ENCODE measurements around the gene DUSP2.
A peak's percentile ranks its signal among the peaks of the same experiment; 100 is the strongest.
"Not testable (repeated sequence)": the region's sequence is repeated elsewhere in the genome, so short reads cannot be mapped to it uniquely, and the experiment has no call there.

The DUSP2 gene

DNA sequence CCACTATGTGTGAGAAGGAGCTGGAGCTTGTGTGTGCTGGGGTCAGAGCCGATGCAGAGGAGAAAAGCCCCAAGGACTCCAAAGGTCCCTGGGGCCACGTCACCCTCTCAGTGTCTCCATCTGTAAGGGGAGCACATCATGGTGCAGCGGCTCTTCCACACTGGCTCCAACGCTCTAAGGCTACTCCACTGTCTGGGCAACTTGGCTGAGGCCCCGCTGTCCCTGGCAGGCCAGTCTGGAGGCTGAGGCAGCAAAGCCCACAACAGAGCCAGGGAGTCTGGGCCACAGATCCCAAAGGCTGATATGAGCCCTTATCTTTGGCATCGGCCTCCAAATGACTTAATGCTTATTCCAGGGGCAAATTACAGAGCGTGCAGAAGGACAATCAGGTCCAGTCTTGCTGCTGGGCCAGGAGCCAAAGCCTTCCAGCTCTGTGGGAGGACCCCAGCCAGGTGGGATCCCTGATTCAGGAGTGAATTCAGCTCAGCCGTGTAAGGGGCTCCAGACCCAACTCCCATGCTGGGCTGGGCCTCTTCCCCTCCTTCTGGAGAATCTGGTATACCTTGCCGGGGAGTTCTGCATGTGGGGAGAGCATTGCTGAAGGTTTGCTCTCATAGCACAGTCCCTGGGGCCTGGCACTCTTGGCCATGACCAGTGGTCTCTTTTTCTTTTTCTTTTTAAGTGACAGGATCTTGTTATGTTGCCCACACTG, 1.8 kb upstream of the DUSP2 start:
- peak; percentile 20 for DNase-seq

DNA sequence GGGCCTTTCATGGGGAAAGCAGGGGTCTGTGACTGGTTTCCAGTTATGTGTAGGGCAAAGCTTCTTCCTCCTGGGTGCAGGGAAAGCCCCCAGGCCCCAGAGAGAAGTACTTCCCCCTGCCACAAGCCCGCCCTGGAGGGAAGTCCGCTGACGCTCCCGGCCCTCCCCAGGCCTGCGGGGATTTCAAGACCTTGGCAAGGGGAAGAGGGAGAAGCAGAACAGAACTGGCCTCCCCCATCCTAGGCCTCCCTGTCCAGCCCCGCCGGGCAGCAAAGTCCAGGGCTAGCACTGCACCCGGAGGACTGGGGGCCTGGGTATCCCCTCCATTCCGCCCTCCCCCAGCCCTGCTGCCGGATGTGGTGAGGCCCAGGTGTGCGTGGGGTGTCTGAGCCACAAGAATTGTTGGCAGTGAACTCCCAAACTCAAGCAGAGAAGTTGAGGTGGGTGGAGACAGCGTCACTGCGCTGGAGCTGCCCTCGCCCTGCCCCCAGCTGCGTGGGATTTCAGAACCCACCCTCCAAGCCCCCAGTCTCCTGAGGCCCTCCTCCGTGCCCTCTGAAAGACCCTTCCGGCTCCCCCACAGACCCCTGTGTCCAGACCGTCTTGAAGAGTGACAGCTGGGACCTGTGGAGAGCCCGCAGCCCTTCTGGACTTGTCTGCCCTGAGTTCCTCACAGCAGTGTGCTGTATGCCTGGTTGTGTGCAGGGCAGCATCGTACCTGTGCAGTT, 1.1 kb upstream of the DUSP2 start:
- DNase-seq, result peak; percentile 25

DNA sequence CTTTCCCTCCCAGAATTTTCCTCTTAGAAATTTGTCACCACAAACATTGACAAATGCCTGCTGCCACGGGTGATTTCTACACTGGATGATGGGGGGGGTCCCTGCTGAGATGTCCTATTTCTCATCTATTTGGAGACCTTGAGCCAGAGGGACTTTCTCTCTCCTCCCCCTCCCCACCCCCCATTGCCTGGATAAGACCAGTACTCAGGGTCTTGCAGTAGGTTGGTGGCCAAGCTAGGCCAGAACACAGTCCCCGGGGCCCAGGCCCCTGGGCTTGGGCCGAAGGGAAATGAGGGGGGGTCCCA, 560 bp upstream of the DUSP2 start:
- peak; percentile 20 for DNase-seq

DNA sequence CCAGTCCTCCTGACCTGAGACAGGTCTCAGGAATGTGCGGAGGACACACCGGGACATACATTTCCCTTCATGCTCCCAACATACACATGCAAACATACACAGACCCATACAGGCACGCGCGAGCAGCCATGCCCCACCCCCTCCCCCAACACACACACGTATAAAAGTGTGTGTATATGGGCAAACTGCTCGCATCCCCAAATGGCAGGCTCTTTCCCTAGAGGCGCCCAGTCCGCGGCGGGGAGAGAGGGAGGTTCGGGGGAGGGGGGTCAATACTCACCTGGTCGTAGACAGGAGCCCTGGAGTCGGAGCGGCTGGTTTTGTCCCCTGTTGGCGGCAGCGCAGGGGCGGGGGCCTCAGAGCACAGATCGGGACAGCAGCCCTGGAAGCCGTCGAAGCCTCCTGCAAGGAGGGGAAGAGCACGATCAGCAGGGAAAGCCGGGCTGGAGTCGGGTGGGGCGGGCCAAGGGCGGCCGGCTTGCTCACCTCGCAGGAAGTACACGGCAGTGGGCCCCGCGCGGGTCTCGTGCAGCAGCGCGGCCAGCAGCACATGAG, 682 bp downstream of the DUSP2 start:
- no peak for DNase-seq

DNA sequence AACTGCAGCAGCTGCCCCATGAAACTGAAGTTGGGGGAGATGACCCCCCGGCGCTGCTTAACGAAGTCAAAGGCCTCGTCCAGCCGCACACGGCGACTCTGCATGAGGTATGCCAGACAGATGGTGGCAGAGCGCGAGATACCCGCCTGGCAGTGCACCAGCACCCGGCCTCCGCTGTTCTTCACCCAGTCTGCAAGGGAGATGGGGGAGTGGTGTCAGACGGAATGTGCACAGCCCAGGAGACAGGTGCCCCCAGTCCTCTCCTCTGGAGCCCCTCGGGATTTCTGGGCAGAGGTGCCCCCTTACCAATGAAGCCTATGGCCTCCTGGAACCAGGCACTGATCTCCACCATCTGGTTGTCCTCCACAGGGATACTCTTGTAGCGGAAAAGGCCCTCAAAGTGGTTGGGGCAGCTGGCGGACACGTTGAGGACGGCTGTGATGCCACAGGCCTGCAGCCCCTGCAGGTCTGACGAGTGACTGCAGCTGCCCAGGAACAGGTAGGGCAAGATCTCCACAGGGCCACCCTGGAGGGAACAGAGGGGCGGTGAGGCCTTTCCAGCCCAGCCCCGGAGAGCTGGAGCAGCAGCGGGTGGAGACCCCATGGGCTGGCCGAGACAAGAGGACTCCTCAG, 1.3 kb downstream of the DUSP2 start:
- no peak for DNase-seq

DNA sequence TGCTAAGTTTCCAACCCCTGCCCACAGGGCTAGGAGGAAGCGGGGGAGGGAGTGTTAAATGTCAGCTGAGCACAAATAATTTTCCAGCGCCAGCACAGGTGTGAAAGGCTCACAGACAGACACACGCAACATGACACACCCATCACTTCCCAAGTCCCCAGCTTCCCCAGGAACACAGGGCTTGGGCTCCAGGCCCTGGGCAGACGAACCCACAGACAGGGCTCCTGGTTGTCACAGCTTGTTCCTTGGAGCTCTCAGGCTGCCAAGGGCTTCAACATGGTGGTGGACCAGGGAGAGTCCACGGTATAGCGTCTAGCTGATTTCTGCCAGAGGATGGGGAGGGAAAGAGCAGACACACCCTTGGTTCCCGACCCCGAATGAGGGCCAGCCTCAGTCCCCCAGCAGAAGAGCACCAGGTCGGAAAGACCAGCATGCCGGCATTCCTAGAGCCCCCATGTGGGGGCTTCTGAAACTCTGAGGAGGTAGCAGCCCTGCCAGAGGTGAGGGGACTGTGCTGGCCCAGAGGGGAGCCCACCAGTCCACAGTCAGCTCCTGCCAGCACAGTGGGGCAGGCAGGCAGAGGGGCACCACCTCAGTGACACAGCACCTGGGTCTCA, 1.9 kb downstream of the DUSP2 start:
- no peak for DNase-seq

DNA sequence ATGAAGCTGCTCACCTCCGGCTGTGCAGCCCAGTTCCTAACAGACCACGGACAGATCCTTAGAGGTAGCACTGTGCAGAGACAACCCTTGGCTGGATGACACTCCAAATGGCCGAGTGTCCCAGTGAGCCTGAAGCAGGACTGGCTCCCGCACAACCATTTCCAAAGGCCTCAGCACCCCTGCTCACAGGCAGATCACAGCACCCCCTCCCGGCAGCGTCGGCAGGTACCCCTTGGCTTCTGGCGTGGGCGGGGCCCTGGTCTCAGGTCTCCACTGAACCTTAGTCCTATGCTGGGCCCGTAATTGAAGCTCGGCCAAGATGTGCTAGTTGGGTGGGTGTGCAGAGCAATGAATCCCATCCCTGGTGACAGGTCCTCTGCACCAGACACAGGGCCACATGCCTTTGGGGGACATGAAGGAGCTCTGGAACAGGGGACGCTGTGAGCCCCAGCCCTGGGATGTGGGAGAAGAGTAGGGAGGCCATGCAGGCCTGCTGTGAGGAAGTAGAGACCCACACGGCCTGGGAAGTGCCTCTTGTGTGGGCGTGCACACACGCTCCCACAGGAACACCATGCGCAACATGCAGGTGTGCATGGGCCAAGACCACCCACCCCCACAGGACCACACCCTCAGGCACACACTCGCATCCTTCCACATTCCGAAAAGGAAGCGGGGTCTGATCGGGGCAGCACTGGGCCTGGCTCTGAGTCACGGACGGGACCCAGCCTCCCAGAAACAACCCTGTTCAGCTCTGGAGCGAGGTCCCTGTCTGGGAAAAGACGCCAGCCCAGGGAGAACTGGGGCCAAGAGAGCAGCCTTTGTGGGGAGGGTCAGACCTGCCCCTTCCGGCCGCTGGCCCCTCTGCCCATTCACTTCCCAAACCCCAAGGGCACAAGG, 2.8 kb downstream of the DUSP2 start:
- DNase-seq, result no peak

DNA sequence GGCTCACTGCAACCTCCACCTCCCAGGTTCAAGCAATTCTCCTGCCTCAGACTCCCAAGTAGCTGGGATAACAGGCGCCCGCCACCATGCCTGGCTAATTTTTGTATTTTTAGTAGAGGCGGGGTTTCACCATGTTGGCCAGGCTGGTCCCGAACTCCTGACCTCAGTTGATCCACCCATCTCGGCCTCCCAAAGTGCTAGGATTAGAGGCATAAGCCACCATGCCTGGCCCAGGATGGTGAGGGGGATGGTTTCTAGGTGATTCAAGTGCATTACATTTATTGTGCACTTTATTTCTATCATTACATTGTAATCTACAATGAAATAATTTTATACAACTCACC, 3.6 kb downstream of the DUSP2 start:
- DNase-seq, result not testable (repeated sequence)

DNA sequence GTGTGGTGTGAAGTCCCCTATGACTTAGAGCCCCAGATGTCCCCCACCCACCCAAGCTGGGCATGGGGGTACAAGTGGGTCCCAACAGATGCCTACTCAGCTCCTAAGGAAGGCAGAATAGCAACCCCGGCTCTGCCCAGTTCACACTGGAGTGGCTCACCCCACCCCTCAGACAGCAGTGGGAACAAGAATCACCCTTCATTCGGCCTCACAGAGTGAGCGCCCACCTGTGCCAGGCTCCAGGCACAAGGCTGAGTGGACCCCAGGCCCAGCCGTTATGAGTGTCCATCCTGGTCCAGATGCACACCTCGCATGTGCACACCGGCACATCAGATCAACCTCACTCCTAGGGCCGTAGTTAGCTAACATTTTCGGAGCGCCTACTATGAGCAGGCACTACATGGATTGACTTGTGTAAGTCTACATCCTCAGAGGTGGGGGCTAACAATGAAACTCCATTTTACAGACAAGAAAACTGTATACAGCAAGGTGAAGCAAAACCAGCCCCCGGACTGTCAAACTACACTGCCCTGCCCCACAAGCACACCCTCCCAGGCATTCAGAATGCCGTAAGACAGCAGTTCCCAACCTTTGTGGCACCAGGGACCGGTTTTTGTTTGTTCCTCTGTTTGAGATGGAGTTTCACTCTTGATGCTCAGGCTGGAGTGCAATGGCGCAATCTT, 4.2 kb downstream of the DUSP2 start:
- no peak for DNase-seq

DNA sequence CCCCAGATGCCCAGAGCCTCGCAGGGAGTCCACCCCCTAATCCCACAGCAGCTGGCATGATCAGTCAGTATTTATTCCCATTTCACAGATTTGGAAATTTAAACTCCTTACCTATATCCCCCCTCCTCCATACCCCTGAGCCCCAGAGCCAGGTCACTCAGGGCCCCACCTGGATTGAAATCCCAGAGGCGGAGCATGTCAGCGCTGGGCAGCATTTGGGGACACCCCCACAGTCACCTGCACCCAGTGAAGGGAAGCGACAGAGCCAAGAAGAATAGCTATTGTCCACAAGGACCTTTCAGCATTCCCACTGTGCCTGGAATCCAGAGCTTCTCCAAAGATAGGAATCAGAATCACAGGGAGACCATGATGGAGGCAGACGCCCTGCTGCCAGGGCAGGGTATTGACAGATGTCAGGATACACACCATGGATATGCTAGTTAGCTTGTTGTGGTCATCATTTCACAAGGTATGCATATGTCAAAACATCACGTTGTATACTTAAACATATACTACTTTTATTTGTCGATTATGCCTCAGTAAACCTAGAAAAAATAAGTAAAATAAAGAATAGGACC, 6.0 kb downstream of the DUSP2 start:
- DNase-seq, result no peak

DNA sequence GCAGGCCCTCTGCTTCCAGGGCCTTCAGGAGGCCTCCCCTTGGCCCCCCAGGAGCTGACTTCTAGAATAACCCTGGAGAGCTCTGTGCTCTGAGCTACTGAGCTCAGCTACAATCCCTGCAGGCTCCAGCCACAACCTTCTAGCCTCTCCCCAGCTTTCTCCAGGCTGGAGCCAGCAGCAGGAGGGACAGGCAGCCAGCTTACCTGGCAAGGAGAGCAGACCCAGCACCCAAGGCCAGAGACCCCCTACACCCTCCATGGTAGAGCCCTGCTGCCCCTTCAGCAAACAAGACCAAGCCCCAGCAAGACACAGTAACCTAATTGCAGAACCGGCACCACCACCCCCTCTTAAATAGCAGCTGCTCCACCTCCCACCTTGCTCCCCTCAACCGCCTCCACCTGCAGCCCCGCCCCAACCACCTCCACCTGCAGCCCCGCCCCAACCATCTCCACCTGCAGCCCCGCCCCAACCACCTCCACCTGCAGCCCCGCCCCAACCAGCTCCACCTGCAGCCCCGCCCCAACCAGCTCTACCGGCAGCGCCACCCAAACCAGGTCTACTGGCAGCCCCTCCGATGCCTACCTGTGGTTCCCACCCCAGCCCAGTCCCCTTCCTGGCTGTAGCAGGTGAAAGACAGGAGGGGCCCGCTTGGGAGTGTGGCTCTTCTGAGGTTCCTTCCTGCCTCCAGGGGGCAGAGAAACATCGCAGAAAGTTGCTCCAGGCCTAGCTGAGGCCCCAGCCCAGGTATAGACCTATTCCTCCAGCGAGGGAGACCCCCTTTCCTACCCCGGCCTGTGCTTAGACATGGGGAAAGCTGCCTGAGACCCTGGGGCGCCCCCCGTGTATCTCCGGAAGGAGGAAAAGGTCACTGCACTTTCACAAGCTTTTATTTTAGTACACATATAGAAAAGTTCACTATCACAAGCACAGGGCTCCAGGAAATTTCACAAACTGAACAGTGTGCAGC, 6.8 kb downstream of the DUSP2 start, which contains the start of gene ASTL:
ASTL (minus strand) TSS at position 324 of the 967 bp plus-strand sequence; CDS start at position 258, 66 bp downstream.
- DNase-seq, result peak; percentile 70

DNA sequence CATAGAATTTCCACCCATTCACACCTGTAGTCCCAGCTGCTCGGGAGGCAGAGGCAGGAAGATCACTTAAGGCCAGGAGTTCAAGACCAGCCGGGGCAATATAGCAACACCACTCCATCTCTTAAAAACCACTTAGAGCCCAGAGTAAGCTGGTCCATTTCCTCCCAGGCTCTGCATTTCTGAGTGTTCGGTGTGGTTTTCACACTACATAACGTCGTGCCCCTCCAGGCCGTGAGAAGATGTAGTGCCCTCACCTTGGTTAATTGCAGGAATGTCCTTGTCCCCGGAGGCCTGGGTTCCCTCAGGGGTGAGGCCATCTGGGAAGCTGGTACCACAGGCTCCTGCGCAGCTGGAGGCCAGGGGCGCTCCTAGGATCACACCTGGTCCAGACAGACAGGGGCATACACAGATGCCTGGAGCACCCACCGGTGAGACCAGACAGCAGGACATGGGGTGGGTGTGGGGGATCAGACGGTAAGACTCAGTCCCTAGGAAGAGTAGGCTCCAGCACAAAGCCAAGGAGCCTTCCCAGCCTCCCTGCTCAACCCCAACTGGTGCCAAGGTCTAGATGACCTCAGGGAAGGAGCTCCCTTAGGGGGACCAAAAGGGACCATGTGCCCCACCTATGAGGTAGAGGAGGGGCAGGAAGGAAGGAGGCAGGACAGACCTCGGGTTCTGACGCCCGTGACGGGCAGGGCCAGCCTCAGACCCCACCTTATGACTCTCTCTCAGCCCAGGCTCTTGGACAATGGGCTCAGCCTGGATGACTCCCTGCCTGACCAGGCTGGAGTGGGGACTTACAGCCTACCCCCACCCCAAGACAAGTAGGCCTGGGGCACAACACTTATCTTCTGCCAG, 7.7 kb downstream of the DUSP2 start:
- no peak for DNase-seq

DNA sequence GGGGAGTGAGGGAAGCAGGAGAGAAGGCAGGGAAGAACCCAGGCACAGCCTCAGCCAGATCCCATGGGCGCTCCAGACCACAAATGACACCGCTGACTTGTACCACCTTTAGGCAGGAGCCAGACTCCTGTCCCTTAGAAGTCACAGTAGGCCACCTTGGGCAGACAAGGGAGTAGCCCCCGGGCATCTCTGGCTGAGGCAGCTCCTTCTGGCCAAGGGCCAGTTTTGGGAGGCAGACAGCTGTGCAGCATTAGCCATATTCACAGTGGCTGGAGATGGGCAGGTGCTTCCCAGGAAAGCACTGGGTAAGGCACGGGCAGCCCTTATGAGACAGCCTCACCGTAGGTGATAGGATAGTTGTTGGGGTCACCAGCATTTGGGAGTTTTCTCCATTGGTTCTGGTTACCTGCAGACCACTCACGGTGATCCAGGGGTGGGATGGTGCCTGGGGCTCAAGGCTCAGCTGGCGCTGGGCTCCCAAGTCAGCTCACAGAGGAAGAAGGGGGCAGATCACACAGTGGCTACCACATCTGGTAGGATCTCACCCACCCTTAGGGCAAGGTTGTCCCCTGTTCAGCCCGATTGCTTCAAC, 9.0 kb downstream of the DUSP2 start:
- no peak for DNase-seq

DNA sequence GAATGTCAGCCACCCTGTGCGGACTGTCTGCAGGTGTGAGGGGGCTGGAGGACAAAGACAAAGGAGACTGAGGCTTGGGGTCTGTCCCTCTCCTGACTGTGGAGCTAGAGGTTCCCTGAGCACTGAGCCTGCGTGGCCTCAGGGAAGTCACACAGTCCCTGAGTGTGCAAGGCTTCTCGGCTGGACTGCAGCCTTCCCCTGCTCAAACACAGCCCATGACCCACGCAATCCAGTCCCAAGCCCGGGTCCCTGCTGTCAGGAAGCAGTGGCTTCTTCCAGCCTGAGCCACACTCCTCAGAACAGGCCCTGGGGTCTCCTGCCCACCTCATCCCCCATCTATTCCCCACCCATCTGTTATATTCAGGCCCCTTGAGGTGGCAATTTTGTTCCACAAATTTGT, 9.6 kb downstream of the DUSP2 start:
- no peak for DNase-seq

DNA sequence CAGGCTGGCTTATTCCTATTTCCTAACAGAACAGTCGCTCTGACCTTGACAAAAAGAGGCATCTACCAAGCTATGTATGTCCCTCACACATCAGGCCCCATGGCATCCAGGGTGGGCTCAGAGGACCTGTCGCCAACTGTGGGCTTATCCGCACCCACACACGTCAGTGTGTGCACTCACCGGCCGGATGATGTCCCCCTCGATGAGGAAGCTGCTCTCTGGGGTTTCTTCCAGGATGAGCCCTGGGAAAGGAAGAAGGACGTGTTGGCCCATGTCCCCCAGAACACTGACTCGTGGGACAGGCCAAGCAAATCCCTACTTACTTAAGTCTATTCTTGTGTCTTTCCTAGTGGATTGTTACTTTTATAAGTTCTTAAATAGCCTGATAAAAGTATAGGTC, 10.1 kb downstream of the DUSP2 start:
- no peak for DNase-seq

DNA sequence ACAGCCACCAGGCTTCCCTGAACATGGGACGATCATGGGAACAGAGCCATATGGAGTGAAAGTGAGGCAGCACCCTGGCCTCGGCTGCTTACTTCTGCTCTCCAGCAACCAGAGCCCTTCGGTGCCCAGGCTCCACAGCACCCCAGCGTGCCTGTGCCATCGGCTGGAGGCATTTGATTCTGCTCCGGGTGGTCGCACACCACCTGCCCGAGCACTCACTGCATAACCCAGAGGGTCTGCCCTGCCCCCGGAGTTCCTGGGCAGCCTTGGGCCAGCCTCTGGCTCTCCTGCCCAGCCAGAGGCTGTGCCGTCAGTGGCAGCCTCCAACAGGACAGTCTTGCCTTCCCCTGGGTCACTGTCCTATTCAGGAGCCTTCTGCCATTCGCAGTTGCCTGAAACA, 10.8 kb downstream of the DUSP2 start:
- no peak for DNase-seq

DNA sequence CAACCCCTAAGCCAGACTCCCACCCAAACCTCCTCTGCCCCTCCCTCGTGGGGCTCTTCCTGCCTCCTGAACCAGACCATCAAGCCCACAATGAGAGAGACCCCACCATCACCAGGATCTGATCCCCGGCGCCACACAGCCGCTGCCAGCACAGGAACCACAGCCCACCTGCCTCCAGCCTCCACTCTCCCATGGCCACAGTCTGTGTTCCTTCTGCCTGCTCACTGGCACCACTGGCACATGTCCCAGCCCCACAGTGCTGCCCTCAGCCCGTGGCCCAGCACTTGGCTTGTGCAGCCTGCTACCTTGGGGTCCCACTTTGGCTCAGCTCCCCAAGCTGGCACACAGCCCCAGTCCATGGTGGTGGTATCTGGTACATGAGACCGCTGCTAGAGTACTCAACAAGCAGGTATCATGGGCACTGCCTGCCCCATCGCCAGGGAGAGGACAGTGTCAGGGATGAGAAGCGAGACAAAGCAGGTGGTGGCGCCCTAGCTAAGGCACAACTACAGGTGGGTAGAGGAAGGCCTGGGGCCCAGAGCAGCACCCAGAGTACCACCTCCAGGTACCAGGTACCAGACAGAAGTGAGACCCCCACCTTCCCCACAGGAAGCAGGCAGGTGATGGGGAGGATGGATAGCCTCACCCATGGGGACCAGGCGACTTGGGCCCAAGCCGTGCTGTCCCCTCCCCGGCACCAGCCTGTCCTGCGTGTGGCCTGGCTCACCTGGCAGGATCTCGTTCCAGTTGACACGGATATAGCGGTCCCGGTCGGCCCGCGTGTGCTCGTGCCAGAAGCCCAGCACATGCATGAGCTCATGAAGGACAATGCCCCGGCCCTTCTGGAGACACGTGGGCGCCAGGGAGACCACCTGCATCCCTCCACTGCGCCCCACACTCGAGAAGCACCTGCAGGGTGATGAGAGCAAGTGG, 13.2 kb downstream of the DUSP2 start:
- no peak for DNase-seq

Data from eye (tissue), 1 donor.